ENCODE results near the gene TSHZ1. TPM values are rescaled to one million over a fixed set of nuclear protein-coding genes. Genes with fewer than 3 reads are reported as not detected.

Gene TSHZ1
- total RNA-seq, 4 donors from 2014 or later, result 16.3 to 34.8 (median 29.8) TPM

DNA sequence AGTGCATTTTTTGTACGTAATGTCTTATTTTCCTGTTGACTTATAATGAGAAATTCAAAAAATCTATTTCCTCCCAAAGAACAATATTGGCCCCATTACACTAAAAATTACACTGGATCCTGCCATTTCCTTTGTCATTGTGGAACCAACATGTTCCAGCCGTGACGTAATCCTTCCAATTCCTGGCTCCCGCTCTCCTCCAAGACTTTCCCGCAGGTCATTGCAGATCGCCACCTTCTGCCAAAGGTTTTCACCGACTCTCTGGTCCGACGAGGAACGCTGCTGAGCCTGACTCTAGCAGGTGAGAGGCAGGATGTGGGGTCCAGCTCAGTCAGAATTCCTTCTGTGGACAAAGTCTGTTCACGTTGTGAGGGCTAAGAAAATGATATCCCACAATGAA lies 39.7 kb upstream of the TSHZ1 start:
- in situ Hi-C loops (cut with MboI; ENCODE audit: low pct_ligation_motif_present in 1 of 4, low pct_unique_long_range_greater_than_20kb in 1 of 4, low sequenced_read_pairs in 3 of 4), result no loop called here
- 86 to 92% methylated on average over 10 to 11 of the region's 11 CpGs for WGBS, 2 donors (ENCODE audit: low coverage in 1 of 2)
- Histone ChIP-seq H3K27ac (no peak overlapping the region), H3K4me1 (no peaks in the 10 kb centered on the region), H3K4me3 (no peak overlapping the region), H3K27me3 (no peaks in the 10 kb centered on the region), H3K36me3 (no peaks in the 10 kb centered on the region), H3K9me3 (no peaks in the 10 kb centered on the region)
- no peak for DNase-seq
- intact Hi-C loops (cut with DNase I; ENCODE audit: low total_unique reads), result no loop called here
- TF ChIP-seq CTCF (IDR thresholded peaks at IDR 0.05) (no peak), EP300 (IDR thresholded peaks at IDR 0.05; ENCODE audit: low read depth) (no peak)

DNA sequence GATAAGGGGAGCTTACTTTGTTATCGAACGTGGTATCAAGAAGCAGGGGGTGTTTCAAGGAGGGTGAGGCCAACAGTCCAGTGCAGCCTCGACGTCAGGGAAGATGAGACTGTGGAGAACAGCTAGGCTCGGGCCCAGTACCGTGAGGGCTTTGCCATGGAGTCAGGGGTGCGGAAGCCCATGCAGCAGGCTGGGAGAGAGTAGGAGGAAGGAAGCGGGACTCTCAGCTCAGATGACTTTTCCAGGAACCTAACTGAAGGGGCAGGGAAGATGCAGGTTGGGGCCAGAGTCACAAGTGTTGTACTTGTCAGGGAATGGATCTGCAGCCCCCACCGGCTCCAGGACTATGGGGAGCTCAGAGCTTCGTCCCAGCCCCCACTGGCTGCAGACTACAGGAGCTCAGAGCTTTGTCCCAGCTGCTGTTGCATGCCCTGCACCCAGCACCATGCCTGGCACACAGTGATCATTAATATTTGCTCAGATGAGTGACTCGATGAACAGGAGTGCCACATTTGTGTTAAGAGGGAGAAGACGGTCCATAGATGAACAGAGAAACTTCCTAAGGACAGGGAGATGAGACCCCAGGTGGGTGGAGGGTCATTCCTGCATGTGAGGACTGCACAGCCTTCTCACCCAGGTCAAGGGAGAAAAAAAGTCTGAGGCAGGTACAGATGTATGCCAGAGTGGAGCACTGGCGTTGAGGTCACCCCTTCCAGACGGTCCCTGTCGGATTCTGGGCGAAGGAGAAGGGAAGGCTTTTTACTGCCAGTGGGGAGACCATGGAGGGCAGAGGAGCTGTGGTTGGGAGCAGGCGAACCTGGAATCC lies 38.1 kb upstream of the TSHZ1 start:
- Histone ChIP-seq H3K36me3 (no peaks in the 10 kb centered on the region), H3K27ac (no peak overlapping the region), H3K4me3 (no peak overlapping the region), H3K27me3 (no peaks in the 10 kb centered on the region), H3K9me3 (no peaks in the 10 kb centered on the region), H3K4me1 (no peaks in the 10 kb centered on the region)
- DNase-seq, result no peak
- 79 to 83% methylated on average over 11 to 17 of the region's 17 CpGs for WGBS, 2 donors (ENCODE audit: low coverage in 1 of 2)
- in situ Hi-C loops (cut with MboI; ENCODE audit: low pct_ligation_motif_present in 1 of 4, low pct_unique_long_range_greater_than_20kb in 1 of 4, low sequenced_read_pairs in 3 of 4), result no loop called here
- intact Hi-C loops (cut with DNase I; ENCODE audit: low total_unique reads), result no loop called here
- TF ChIP-seq POLR2AphosphoS5 (IDR thresholded peaks at IDR 0.05), result no peak
- no peak for TF ChIP-seq EP300 (IDR thresholded peaks at IDR 0.05; ENCODE audit: low read depth)
- TF ChIP-seq POLR2A (IDR thresholded peaks at IDR 0.05), result no peak
- TF ChIP-seq CTCF (IDR thresholded peaks at IDR 0.05), result no peak

DNA sequence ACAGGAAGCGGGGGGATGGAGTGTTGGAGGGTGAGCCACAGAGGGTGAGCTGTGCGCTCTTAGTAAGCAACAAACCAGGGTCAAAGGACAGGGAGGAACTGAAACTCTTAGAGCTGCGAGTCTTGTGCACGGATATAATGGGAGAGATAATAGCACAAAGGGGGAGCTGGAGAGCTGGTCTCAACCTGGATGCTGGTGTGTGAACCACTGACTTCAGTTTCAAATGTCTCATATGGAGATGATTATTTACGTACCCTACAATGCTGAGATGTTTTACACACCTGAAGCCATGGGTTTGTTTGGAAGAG lies 37.5 kb upstream of the TSHZ1 start:
- Histone ChIP-seq H3K27me3 (no peaks in the 10 kb centered on the region), H3K4me1 (no peaks in the 10 kb centered on the region), H3K27ac (no peak overlapping the region), H3K4me3 (no peak overlapping the region), H3K36me3 (no peaks in the 10 kb centered on the region), H3K9me3 (no peaks in the 10 kb centered on the region)
- no peak for DNase-seq
- intact Hi-C loops (cut with DNase I; ENCODE audit: low total_unique reads), result no loop called here
- TF ChIP-seq EP300 (IDR thresholded peaks at IDR 0.05; ENCODE audit: low read depth) (no peak), POLR2A (IDR thresholded peaks at IDR 0.05) (no peak), POLR2AphosphoS5 (IDR thresholded peaks at IDR 0.05) (no peak), CTCF (IDR thresholded peaks at IDR 0.05) (no peak)
- in situ Hi-C loops (cut with MboI; ENCODE audit: low pct_ligation_motif_present in 1 of 4, low pct_unique_long_range_greater_than_20kb in 1 of 4, low sequenced_read_pairs in 3 of 4), result no loop called here
- 23 to 40% methylated on average over 4 to 5 of the region's 5 CpGs for WGBS, 2 donors (ENCODE audit: low coverage in 1 of 2)

GRCh38 chr18:75173738-75174137 lies 36.9 kb upstream of the TSHZ1 start:
- Histone ChIP-seq H3K27me3 (no peaks in the 10 kb centered on the region), H3K4me3 (no peak overlapping the region), H3K4me1 (no peaks in the 10 kb centered on the region), H3K27ac (no peak overlapping the region), H3K36me3 (no peaks in the 10 kb centered on the region), H3K9me3 (no peaks in the 10 kb centered on the region)
- in situ Hi-C loops (cut with MboI; ENCODE audit: low pct_ligation_motif_present in 1 of 4, low pct_unique_long_range_greater_than_20kb in 1 of 4, low sequenced_read_pairs in 3 of 4), result no loop called here
- 80 to 82% methylated on average over 1 to 4 of the region's 4 CpGs for WGBS, 2 donors (ENCODE audit: low coverage in 1 of 2)
- no peak for DNase-seq
- TF ChIP-seq POLR2AphosphoS5 (IDR thresholded peaks at IDR 0.05), result no peak
- no peak for TF ChIP-seq CTCF (IDR thresholded peaks at IDR 0.05)
- no peak for TF ChIP-seq EP300 (IDR thresholded peaks at IDR 0.05; ENCODE audit: low read depth)
- TF ChIP-seq POLR2A (IDR thresholded peaks at IDR 0.05), result no peak
- intact Hi-C loops (cut with DNase I; ENCODE audit: low total_unique reads), result no loop called here
